H1 (cell line): ENCODE data around the gene TADA1. TPM values are rescaled to one million over a fixed set of nuclear protein-coding genes. Genes with fewer than 3 reads are reported as not detected.
A peak's percentile ranks its signal among the peaks of the same experiment; 100 is the strongest.

ENCODE experiments used
- CTCF ChIA-PET: fragments of 300-600 bp; sonication (Branson Sonifier 250); formaldehyde crosslinking; loops from one replicate; lab custom pipeline; 2021; ENCODE audit not compliant: partially characterized antibody; lab: Charles Lee
- POLR2A ChIA-PET: fragments of 300-600 bp; sonication (Branson Sonifier 250); formaldehyde crosslinking; loops from one replicate; lab custom pipeline; 2021; ENCODE audit warnings: inconsistent platforms; ENCODE audit not compliant: partially characterized antibody; lab: Charles Lee
- DNase-seq, 2 experiments: peaks; one replicate each; pipeline versions ENCODE4 v3.0.0 to v3.0.0-alpha.2; 2010 to 2022; ENCODE audit warnings: low spot score in 2 of 2, low read depth in 1 of 2, mixed read lengths in 1 of 2
- FAIRE-seq: peaks from 2 replicates; lab custom pipeline; 2011; peaks lifted over from hg19 to GRCh38; lab: Jason Lieb, UNC
- H2AFZ ChIP-seq: 2 replicates; pipeline ENCODE4 v1.8.1; 2012; ENCODE audit warnings: low read length, inconsistent platforms
- H2AK5ac ChIP-seq: 2 replicates; pipeline ENCODE4 v1.6.1; 2013; ENCODE audit warnings: low read depth, low read length
- H2BK120ac ChIP-seq: replicated peaks from 2 replicates; pipeline ENCODE3; 2013; ENCODE audit warnings: low read depth, low read length, inconsistent platforms
- H2BK12ac ChIP-seq: 2 replicates; pipeline ENCODE4 v1.6.1; 2013; ENCODE audit warnings: low read depth, low read length
- H2BK15ac ChIP-seq: 2 replicates; pipeline ENCODE4 v1.6.1; 2013; ENCODE audit warnings: low read length
- H2BK20ac ChIP-seq: 2 replicates; pipeline ENCODE4 v1.6.1; 2013; ENCODE audit warnings: low read length
- H2BK5ac ChIP-seq: 2 replicates; pipeline ENCODE4 v1.6.1; 2013; ENCODE audit warnings: low read depth, low read length
- H3K14ac ChIP-seq: 2 replicates; pipeline ENCODE4 v1.6.1; 2013; ENCODE audit warnings: inconsistent platforms; ENCODE audit not compliant: insufficient read length
- H3K18ac ChIP-seq: 2 replicates; pipeline ENCODE4 v1.6.1; 2013; ENCODE audit warnings: low read length; ENCODE audit errors: extremely low read depth
- H3K23ac ChIP-seq: 2 replicates; pipeline ENCODE4 v1.6.1; 2013; ENCODE audit warnings: inconsistent platforms; ENCODE audit not compliant: insufficient read length
- H3K23me2 ChIP-seq: 2 replicates; pipeline ENCODE4 v1.6.1; 2013; ENCODE audit warnings: low read depth, low read length
- H3K27ac ChIP-seq: 2 replicates; pipeline ENCODE4 v1.6.1; 2011; ENCODE audit warnings: low read depth, low read length, inconsistent platforms
- H3K27me3 ChIP-seq, 4 experiments: replicated peaks in 1 of 4; 1 replicate in 1 of 4; 2 replicates in 3 of 4; pipeline versions ENCODE4 v1.6.1 to v1.8.1; 2011 to 2013; ENCODE audit warnings: low read length in 3 of 4, mild to moderate bottlenecking in 3 of 4, inconsistent platforms in 2 of 4, mixed read lengths in 2 of 4, moderate library complexity in 1 of 4; ENCODE audit not compliant: control insufficient read depth in 3 of 4, insufficient read depth in 3 of 4; ENCODE audit errors: extremely low read depth in 1 of 4
- H3K36me3 ChIP-seq, 4 experiments: 2 replicates each; pipeline versions ENCODE4 v1.6.1 to v1.8.1; 2011 to 2013; ENCODE audit warnings: mild to moderate bottlenecking in 4 of 4, low read length in 3 of 4, moderate library complexity in 2 of 4, control low read depth in 1 of 4, inconsistent platforms in 1 of 4; ENCODE audit not compliant: insufficient read depth in 4 of 4, control insufficient read depth in 2 of 4
- H3K4ac ChIP-seq: replicated peaks from 2 replicates; pipeline ENCODE3; 2013; ENCODE audit warnings: low read length, low read depth, mixed read lengths, inconsistent platforms; ENCODE audit not compliant: insufficient read length
- H3K4me1 ChIP-seq, 4 experiments: replicated peaks in 1 of 4; 1 replicate in 1 of 4; 2 replicates in 3 of 4; pipeline versions ENCODE4 v1.6.1 to v1.8.1; 2011 to 2013; ENCODE audit warnings: low read length in 3 of 4, inconsistent platforms in 2 of 4, mixed read lengths in 1 of 4; ENCODE audit not compliant: insufficient read depth in 4 of 4, control insufficient read depth in 3 of 4
- H3K4me2 ChIP-seq, 2 experiments: 2 replicates each; pipeline versions ENCODE4 v1.6.1 to v1.8.1; 2011 to 2013; ENCODE audit warnings: low read depth in 2 of 2, low read length in 2 of 2, control low read depth in 1 of 2, inconsistent platforms in 1 of 2, mild to moderate bottlenecking in 1 of 2; ENCODE audit not compliant: insufficient read depth in 1 of 2
- H3K4me3 ChIP-seq, 4 experiments: fragments of 200-600, 300-600 bp in 1 of 4; sonication (generic), shearing (Covaris generic), sonication (Bioruptor Twin) in 1 of 4; 2 replicates each; pipeline versions ENCODE4 v1.5.1 to v1.8.1; 2011 to 2016; ENCODE audit warnings: low read length in 4 of 4, low read depth in 3 of 4, control low read depth in 2 of 4, inconsistent platforms in 2 of 4, mild to moderate bottlenecking in 2 of 4, mixed read lengths in 1 of 4, moderate library complexity in 1 of 4; ENCODE audit not compliant: insufficient read depth in 2 of 4; ENCODE audit errors: extremely low read depth in 1 of 4
- H3K56ac ChIP-seq: replicated peaks from 2 replicates; pipeline ENCODE3; 2013; ENCODE audit warnings: low read depth, mild to moderate bottlenecking, mixed read lengths, low read length, inconsistent platforms; ENCODE audit not compliant: insufficient read length
- H3K79me1 ChIP-seq: 2 replicates; pipeline ENCODE4 v1.6.1; 2013; ENCODE audit warnings: low read depth, low read length, control low read depth
- H3K79me2 ChIP-seq, 2 experiments: 2 replicates each; pipeline versions ENCODE4 v1.6.1 to v1.8.1; 2012 to 2013; ENCODE audit warnings: low read length in 2 of 2, mild to moderate bottlenecking in 2 of 2, inconsistent platforms in 1 of 2; ENCODE audit not compliant: insufficient read depth in 2 of 2, control insufficient read depth in 1 of 2
- H3K9ac ChIP-seq, 4 experiments: replicated peaks in 1 of 4; 1 replicate in 1 of 4; 2 replicates in 3 of 4; pipeline versions ENCODE4 v1.6.1 to v1.8.1; 2011 to 2013; ENCODE audit warnings: low read depth in 3 of 4, low read length in 3 of 4, control low read depth in 2 of 4, mild to moderate bottlenecking in 2 of 4, moderate library complexity in 2 of 4, inconsistent platforms in 1 of 4; ENCODE audit errors: extremely low read depth in 1 of 4
- H3K9me3 ChIP-seq, 2 experiments: 2 replicates each; pipeline versions ENCODE4 v1.6.1 to v1.8.1; 2012 to 2013; ENCODE audit warnings: mild to moderate bottlenecking in 2 of 2, moderate library complexity in 2 of 2, control low read depth in 1 of 2, inconsistent platforms in 1 of 2, low read depth in 1 of 2, low read length in 1 of 2, mixed read lengths in 1 of 2; ENCODE audit not compliant: insufficient read depth in 2 of 2
- H4K20me1 ChIP-seq, 2 experiments: replicated peaks in 1 of 2; 2 replicates each; pipeline versions ENCODE3 to v1.8.1; 2011 to 2013; ENCODE audit warnings: inconsistent platforms in 2 of 2, low read length in 2 of 2, mild to moderate bottlenecking in 1 of 2; ENCODE audit not compliant: insufficient read depth in 2 of 2, control insufficient read depth in 1 of 2
- H4K5ac ChIP-seq: 2 replicates; pipeline ENCODE4 v1.6.1; 2013; ENCODE audit warnings: low read length, low read depth, mixed read lengths, inconsistent platforms; ENCODE audit not compliant: insufficient read length
- H4K8ac ChIP-seq: 2 replicates; pipeline ENCODE4 v1.8.0; 2013; ENCODE audit warnings: mild to moderate bottlenecking, moderate library complexity, low read length, inconsistent platforms; ENCODE audit not compliant: insufficient read depth; ENCODE audit errors: extremely low read depth
- H4K91ac ChIP-seq: replicated peaks from 2 replicates; pipeline ENCODE3; 2013; ENCODE audit warnings: low read length, mixed read lengths, inconsistent platforms; ENCODE audit not compliant: insufficient read length
- CHD2 ChIP-seq: IDR thresholded peaks from 2 replicates; pipeline ENCODE4 v1.6.1; 2012; ENCODE audit warnings: low read length, improper control_type of control experiment
- POLR2A ChIP-seq, 2 experiments: IDR thresholded peaks; 1 replicate in 1 of 2; 2 replicates in 1 of 2; pipeline ENCODE4 v1.6.1; 2011; ENCODE audit warnings: low read depth in 2 of 2, low read length in 2 of 2, mild to moderate bottlenecking in 2 of 2; ENCODE audit errors: control extremely low read depth in 1 of 2
- POLR2AphosphoS5 ChIP-seq: IDR thresholded peaks from 2 replicates; pipeline ENCODE4 v1.6.1; 2011; ENCODE audit warnings: low read depth, low read length
- WGBS, 2 experiments: shearing (Covaris generic) in 1 of 2; methylation state at CpG; one replicate each; pipeline versions ENCODE4 v1.1.6 to v1.1.7; 2013 to 2015; ENCODE audit warnings: low lambda C conversion rate in 2 of 2, mixed read lengths in 2 of 2, inconsistent platforms in 1 of 2, low coverage in 1 of 2, missing lambda C conversion rate in 1 of 2; ENCODE audit not compliant: insufficient replicate concordance in 2 of 2, insufficient coverage in 1 of 2, insufficient read length in 1 of 2; ENCODE audit errors: extremely low coverage in 1 of 2, missing lambda C conversion rate in 1 of 2; 5-methylcytosine and 5-hydroxymethylcytosine counted together
- polyA plus RNA-seq, 7 experiments: library from polyadenylated mRNA; depleted of rRNA in 3 of 7; stranded (reverse) in 5 of 7; unstranded in 2 of 7; fragments of >200 nt in 5 of 7; fragments of 200-250 nt in 2 of 7; gene quantifications; 1 replicate in 5 of 7; 2 replicates in 1 of 7; 4 replicates in 1 of 7; pipeline versions ENCODE4 v1.2.1 to v1.2.3, GENCODE V29; 2011 to 2013; ENCODE audit warnings: missing spikeins in 2 of 7, mixed read lengths in 2 of 7
- total RNA-seq: library from RNA; stranded (reverse); fragmentation: NEBNext Ultra II Directional; extraction: Animal tissue kit (Norgen Biotek cat#: 25700); gene quantifications from 2 replicates; pipeline ENCODE4 v1.2.1, GENCODE V29; 2021

The TADA1 gene
- total and polyA plus RNA-seq, 2 of the 8 experiments (the other 6 are each of a cell fraction or from before 2014, with no cell fraction given) = 21.1 to 23.6 TPM

GRCh38 chr1:166855558-166855957 lies 20.5 kb downstream of the TADA1 start:
- Histone ChIP-seq H2BK20ac (no peak overlapping the region), H3K27me3 (no peaks in the 10 kb centered on the region), H4K20me1 (peaks cover 7 to 8% of the 10 kb centered on the region in 2 experiments), H3K79me1 (peaks cover 4% of the 10 kb centered on the region; the same call in 1 of the 2 replicates), H3K4me1 (peaks cover 0 to 9% (median 7%) of the 10 kb centered on the region in 4 experiments; a peak in 5 of 7 replicates), H2AK5ac (no peak overlapping the region), H2BK5ac (no peak overlapping the region), H3K79me2 (no peaks in the 10 kb centered on the region), H3K4me2 (no peak overlapping the region), H2AFZ (no peak overlapping the region), H3K36me3 (peaks cover 6 to 99% (median 42%) of the 10 kb centered on the region in 4 experiments; a peak in 7 of 8 replicates), H4K8ac (no peak overlapping the region), H3K56ac (no peak overlapping the region), H4K91ac (no peak overlapping the region), H2BK15ac (no peak overlapping the region), H3K18ac (no peak overlapping the region), H2BK120ac (no peak overlapping the region), H2BK12ac (no peak overlapping the region), H3K9me3 (no peaks in the 10 kb centered on the region), H3K14ac (no peak overlapping the region), H3K4ac (no peak overlapping the region), H3K27ac (no peak overlapping the region), H3K23me2 (no peaks in the 10 kb centered on the region), H3K23ac (no peak overlapping the region), H3K9ac (no peak overlapping the region), H4K5ac (no peak overlapping the region), H3K4me3 (no peak overlapping the region)
- no peak for DNase-seq
- TF ChIP-seq POLR2A (IDR thresholded peaks at IDR 0.05; ENCODE audit: control extremely low read depth in 1 of 2, low read depth in 2 of 2, low read length in 2 of 2) (peak in 1 of 2 experiments; percentile 37; a peak in 2 of 3 replicates), CHD2 (no peak), POLR2AphosphoS5 (peak; percentile 60)
- POLR2A ChIA-PET = interaction anchor here (0.7 to 10.4 kb wide), 4 partner anchors 12 to 330 kb away, joined by 3 to 147 read pairs (median 4); partner anchors contain the start of gene POGK
- CTCF ChIA-PET = interaction anchor here (0.7 to 1.4 kb wide), 2 partner anchors 16 to 206 kb away, joined by 3 to 5 read pairs; no protein-coding TSS in a partner anchor
- WGBS, 2 experiments = 90% methylated on average over 3 of the region's 3 CpGs; no CpG with 5 or more reads in 1 of the 2 experiments
- FAIRE-seq = no peak
